NT2/D1 (cell line): Measurements from ENCODE around the gene STXBP1.

ENCODE experiments used
- DNase-seq: peaks from one replicate; pipeline ENCODE4 v3.0.0-alpha.2; 2011; ENCODE audit warnings: low read depth, low spot score
- H3K27me3 ChIP-seq: 2 replicates; pipeline ENCODE4 v1.6.0; 2011; ENCODE audit warnings: mild to moderate bottlenecking; ENCODE audit not compliant: insufficient read length, insufficient read depth
- H3K36me3 ChIP-seq: 2 replicates; pipeline ENCODE4 v1.6.1; 2011; ENCODE audit warnings: mild to moderate bottlenecking, low read length, mixed read lengths; ENCODE audit not compliant: insufficient read depth, insufficient read length
- H3K4me1 ChIP-seq: 2 replicates; pipeline ENCODE4 v1.5.1; 2011; ENCODE audit not compliant: insufficient read depth, insufficient read length
- H3K4me3 ChIP-seq: 2 replicates; pipeline ENCODE4 v1.5.1; 2011; ENCODE audit warnings: low read depth; ENCODE audit not compliant: insufficient read length
- H3K9ac ChIP-seq: 2 replicates; pipeline ENCODE4 v1.6.0; 2011; ENCODE audit warnings: low read depth; ENCODE audit not compliant: insufficient read length
- H3K9me3 ChIP-seq: 2 replicates; pipeline ENCODE4 v1.5.1; 2011; ENCODE audit warnings: mild to moderate bottlenecking, low read length; ENCODE audit not compliant: insufficient read depth
- SUZ12 ChIP-seq: IDR thresholded peaks from 2 replicates; pipeline ENCODE4 v1.6.1; 2011; ENCODE audit not compliant: insufficient read length, insufficient read depth; ENCODE audit errors: extremely low read depth
- YY1 ChIP-seq: IDR thresholded peaks from 2 replicates; pipeline ENCODE4 v1.6.1; 2011; ENCODE audit not compliant: insufficient read length, insufficient read depth
- ZNF274 ChIP-seq: IDR thresholded peaks from 2 replicates; pipeline ENCODE4 v1.6.1; 2011; ENCODE audit warnings: mild to moderate bottlenecking, low read depth, low read length

The STXBP1 gene

GRCh38 chr9:127567035-127567729 is 44.9 kb upstream of the STXBP1 start:
- peaks cover 16% of the 10 kb centered on the region for H3K27me3 ChIP-seq
- peak overlapping the region; percentile 83 for H3K4me3 ChIP-seq
- H3K36me3 ChIP-seq = peaks cover 40% of the 10 kb centered on the region

GRCh38 chr9:127567730-127568617 is 44.1 kb upstream of the STXBP1 start:
- Histone ChIP-seq H3K36me3 (peaks cover 34% of the 10 kb centered on the region), H3K27me3 (peaks cover 16% of the 10 kb centered on the region), H3K4me1 (peaks cover 8% of the 10 kb centered on the region), H3K9me3 (no peaks in the 10 kb centered on the region), H3K4me3 (peak overlapping the region; percentile 83), H3K9ac (peak overlapping the region; percentile 97)
- TF ChIP-seq ZNF274 = no peak
- TF ChIP-seq SUZ12 = no peak
- no peak for TF ChIP-seq YY1
- DNase-seq = no peak

More at GRCh38 chr9:127567035-127567729, 44.9 kb upstream of the STXBP1 start:
- peak overlapping the region; percentile 97 for H3K9ac ChIP-seq
- H3K4me1 ChIP-seq = peaks cover 16% of the 10 kb centered on the region
- no peaks in the 10 kb centered on the region for H3K9me3 ChIP-seq
- no peak for TF ChIP-seq SUZ12
- TF ChIP-seq YY1 = no peak
- TF ChIP-seq ZNF274 = no peak
- DNase-seq = no peak

- peak overlapping the region; percentile 97 for H3K9ac ChIP-seq
- TF ChIP-seq ZNF274 = no peak
Measured at GRCh38 chr9:127568618-127568970, 43.5 kb upstream of the STXBP1 start.

GRCh38 chr9:127568971-127569885 is 42.8 kb upstream of the STXBP1 start:
- TF ChIP-seq YY1 (no peak), ZNF274 (no peak), SUZ12 (no peak)
- H3K9ac ChIP-seq = peak overlapping the region; percentile 97
- H3K4me1 ChIP-seq = peaks cover 7% of the 10 kb centered on the region
- peak overlapping the region; percentile 83 for H3K4me3 ChIP-seq
- peaks cover 24% of the 10 kb centered on the region for H3K36me3 ChIP-seq
- peak; percentile 68 for DNase-seq
- peaks cover 16% of the 10 kb centered on the region for H3K27me3 ChIP-seq
- no peaks in the 10 kb centered on the region for H3K9me3 ChIP-seq

More at GRCh38 chr9:127568618-127568970, 43.5 kb upstream of the STXBP1 start:
- DNase-seq = no peak
- no peaks in the 10 kb centered on the region for H3K9me3 ChIP-seq
- peaks cover 16% of the 10 kb centered on the region for H3K27me3 ChIP-seq
- peaks cover 7% of the 10 kb centered on the region for H3K4me1 ChIP-seq
- H3K36me3 ChIP-seq = peaks cover 31% of the 10 kb centered on the region
- H3K4me3 ChIP-seq = peak overlapping the region; percentile 83

- no peak for TF ChIP-seq YY1
- TF ChIP-seq ZNF274 = no peak
- no peak for TF ChIP-seq SUZ12
- H3K9me3 ChIP-seq = no peaks in the 10 kb centered on the region
- H3K36me3 ChIP-seq = peaks cover 19% of the 10 kb centered on the region
- peaks cover 16% of the 10 kb centered on the region for H3K27me3 ChIP-seq
- H3K9ac ChIP-seq = peak overlapping the region; percentile 76
- H3K4me3 ChIP-seq = no peak overlapping the region
- peaks cover 13% of the 10 kb centered on the region for H3K4me1 ChIP-seq
- no peak for DNase-seq
Measured at GRCh38 chr9:127569886-127570401, 42.1 kb upstream of the STXBP1 start.

GRCh38 chr9:127570533-127571111 is 41.5 kb upstream of the STXBP1 start:
- Histone ChIP-seq H3K27me3 (peaks cover 16% of the 10 kb centered on the region), H3K9ac (no peak overlapping the region), H3K36me3 (peaks cover 12% of the 10 kb centered on the region), H3K4me1 (peaks cover 13% of the 10 kb centered on the region), H3K9me3 (no peaks in the 10 kb centered on the region), H3K4me3 (no peak overlapping the region)
- no peak for DNase-seq
- TF ChIP-seq YY1 (no peak), ZNF274 (no peak), SUZ12 (no peak)
